K562 (cell line): ENCODE data around the gene SCFD2. TPM values are rescaled to one million over a fixed set of nuclear protein-coding genes. Genes with fewer than 3 reads are reported as not detected.

Source experiments
- ATAC-seq: fragments of 200-7000 bp; cut with Tn5 transposase; 3 replicates; pipeline ENCODE4 v1.9.1; 2020; ENCODE audit warnings: moderate library complexity
- BruUV-seq: library from RNA; stranded (reverse); fragments of 400-500 nt; replicated peaks from 2 replicates; lab custom pipeline; 2021; lab: Mats Ljungman, UMichigan
- CTCF ChIA-PET: fragments of 300-600 bp; formaldehyde crosslinking; extraction: SDS; loops from one replicate; lab custom pipeline; 2021; ENCODE audit warnings: low intra/inter-chr PET ratio; lab: Yijun Ruan, JAX
- POLR2A ChIA-PET: fragments of 300-600, 350-650 bp; sonication (Branson Sonifier 250); formaldehyde crosslinking; extraction: SDS; loops from one replicate; lab custom pipeline; 2021; ENCODE audit warnings: antibody characterized with exemption, inconsistent platforms; lab: Yijun Ruan, JAX
- DNase-seq, 4 experiments: peaks; one replicate each; pipeline versions ENCODE4 v3.0.0 to v3.0.0-alpha.2; 2011 to 2018; ENCODE audit warnings: low spot score in 3 of 4, mixed read lengths in 3 of 4; ENCODE audit errors: extremely low read depth in 1 of 4
- FAIRE-seq: peaks from 2 replicates; lab custom pipeline; 2011; peaks lifted over from hg19 to GRCh38; lab: Jason Lieb, UNC
- H2AFZ ChIP-seq: 2 replicates; pipeline ENCODE4 v1.6.0; 2011; ENCODE audit warnings: low read depth, low read length, control low read depth, inconsistent platforms
- H3K27ac ChIP-seq: fragments of 200-600 bp; 3 replicates; pipeline ENCODE4 v1.8.0; 2011; ENCODE audit warnings: low read depth, mild to moderate bottlenecking, control low read depth, inconsistent platforms, low read length, moderate library complexity, mixed read lengths; ENCODE audit errors: extremely low read depth
- H3K27me3 ChIP-seq, 2 experiments: fragments of 300-600 bp in 1 of 2; 2 replicates in 1 of 2; 3 replicates in 1 of 2; pipeline versions ENCODE4 v1.6.0 to v1.8.0; 2011; ENCODE audit warnings: inconsistent platforms in 2 of 2, low read length in 2 of 2, mild to moderate bottlenecking in 1 of 2, mixed read lengths in 1 of 2, moderate library complexity in 1 of 2; ENCODE audit not compliant: control insufficient read depth in 2 of 2, insufficient read depth in 2 of 2
- H3K36me3 ChIP-seq: fragments of 300-600 bp; 3 replicates; pipeline ENCODE4 v1.8.0; 2011; ENCODE audit warnings: mild to moderate bottlenecking, low read length, inconsistent platforms; ENCODE audit not compliant: control insufficient read depth, insufficient read depth
- H3K4me1 ChIP-seq, 2 experiments: fragments of 200-600 bp in 1 of 2; replicated peaks in 1 of 2; 2 replicates in 1 of 2; 3 replicates in 1 of 2; pipeline versions ENCODE4 v1.5.1 to v1.8.0; 2011; ENCODE audit warnings: inconsistent platforms in 2 of 2, low read length in 2 of 2, mild to moderate bottlenecking in 1 of 2, mixed read lengths in 1 of 2, moderate library complexity in 1 of 2; ENCODE audit not compliant: control insufficient read depth in 2 of 2, insufficient read depth in 2 of 2
- H3K4me2 ChIP-seq: 2 replicates; pipeline ENCODE4 v1.6.1; 2011; ENCODE audit warnings: low read length, control low read depth, inconsistent platforms, mixed read lengths; ENCODE audit not compliant: insufficient read depth
- H3K4me3 ChIP-seq: fragments of 200-600 bp; sonication (generic), shearing (Covaris generic); 2 replicates; pipeline ENCODE4 v1.5.1; 2016; ENCODE audit warnings: control low read depth, inconsistent platforms
- H3K79me2 ChIP-seq: fragments of 200-600 bp; 3 replicates; pipeline ENCODE4 v1.8.0; 2011; ENCODE audit warnings: low read length, inconsistent platforms; ENCODE audit not compliant: control insufficient read depth, insufficient read depth
- H3K9ac ChIP-seq, 2 experiments: 2 replicates each; pipeline versions ENCODE4 v1.6.0 to v1.6.1; 2011; ENCODE audit warnings: low read depth in 2 of 2, low read length in 2 of 2, control low read depth in 1 of 2, inconsistent platforms in 1 of 2, mild to moderate bottlenecking in 1 of 2, mixed read lengths in 1 of 2; ENCODE audit not compliant: insufficient read depth in 1 of 2
- H3K9me1 ChIP-seq: one replicate; pipeline ENCODE4 v1.6.0; 2011; ENCODE audit warnings: inconsistent platforms, mild to moderate bottlenecking, low read length, moderate library complexity; ENCODE audit not compliant: control insufficient read depth, insufficient read depth
- H3K9me3 ChIP-seq: replicated peaks from 2 replicates; pipeline ENCODE4 v1.5.1; 2011; ENCODE audit warnings: low read depth, low read length, inconsistent platforms; ENCODE audit not compliant: control insufficient read depth, insufficient read depth
- H4K20me1 ChIP-seq: replicated peaks from 2 replicates; pipeline ENCODE4 v1.6.1; 2011; ENCODE audit warnings: low read length, inconsistent platforms, mixed read lengths; ENCODE audit not compliant: control insufficient read depth, insufficient read depth
- ARID3B ChIP-seq: fragments of 250-450 bp; sonication (Bioruptor Pico); IDR thresholded peaks from 2 replicates; pipeline ENCODE4 v1.4.0; 2020; ENCODE audit warnings: borderline replicate concordance
- CREB1 ChIP-seq, 2 experiments: sonication (generic) in 1 of 2; formaldehyde crosslinking in 1 of 2; IDR thresholded peaks; 2 replicates each; pipeline versions ENCODE4 v1.6.1 to v1.8.0; 2012 to 2022; ENCODE audit warnings: inconsistent platforms in 1 of 2, mild to moderate bottlenecking in 1 of 2, missing genetic modification reagents in 1 of 2, moderate library complexity in 1 of 2
- E2F3 ChIP-seq: fragments of 250-450 bp; sonication (Bioruptor Pico); IDR thresholded peaks from 2 replicates; pipeline ENCODE4 v1.4.0; 2020; ENCODE audit warnings: mild to moderate bottlenecking
- EHMT2 ChIP-seq: fragments of 450-650 bp; IDR thresholded peaks from 2 replicates; pipeline ENCODE4 v1.6.1; 2018; ENCODE audit warnings: antibody characterized with exemption
- HNRNPL ChIP-seq: fragments of 200-400 bp; formaldehyde crosslinking; IDR thresholded peaks from 2 replicates; pipeline ENCODE4 v1.6.1; 2017; ENCODE audit warnings: low read depth, mild to moderate bottlenecking, low read length
- IRF2 ChIP-seq: sonication (generic); formaldehyde crosslinking; IDR thresholded peaks from 2 replicates; pipeline ENCODE4 v1.8.1; 2022; ENCODE audit warnings: mild to moderate bottlenecking, missing genetic modification reagents
- KLF13 ChIP-seq: fragments of 450-650 bp; IDR thresholded peaks from 2 replicates; pipeline ENCODE4 v1.6.1; 2016; ENCODE audit warnings: missing genetic modification characterization, low read depth, mild to moderate bottlenecking, missing compliant biosample characterization, moderate library complexity, borderline replicate concordance
- NCOA2 ChIP-seq, 2 experiments: fragments of 450-650 bp; IDR thresholded peaks; 2 replicates each; pipeline ENCODE4 v1.6.1; 2018; ENCODE audit warnings: mild to moderate bottlenecking in 2 of 2, moderate library complexity in 1 of 2; ENCODE audit not compliant: partially characterized antibody in 2 of 2
- NFYB ChIP-seq: IDR thresholded peaks from 2 replicates; pipeline ENCODE4 v1.6.1; 2011; ENCODE audit warnings: mild to moderate bottlenecking, moderate library complexity; ENCODE audit not compliant: insufficient read length; ENCODE audit errors: extremely low read depth
- PHTF2 ChIP-seq: fragments of 250-450 bp; sonication (Bioruptor Pico); IDR thresholded peaks from 2 replicates; pipeline ENCODE4 v1.5.0; 2021; ENCODE audit warnings: mild to moderate bottlenecking
- RHOXF2B ChIP-seq: fragments of 250-450 bp; sonication (Bioruptor Pico); conservative IDR thresholded peaks from 2 replicates; pipeline ENCODE4 v1.5.1; 2021
- SAFB ChIP-seq: fragments of 200-400 bp; formaldehyde crosslinking; IDR thresholded peaks from 2 replicates; pipeline ENCODE4 v1.6.1; 2017; ENCODE audit warnings: low read depth, low read length, borderline replicate concordance
- SP1 ChIP-seq: sonication (generic); formaldehyde crosslinking; IDR thresholded peaks from 2 replicates; pipeline ENCODE4 v1.8.1; 2022; ENCODE audit warnings: mild to moderate bottlenecking, missing genetic modification reagents
- ZFP36 ChIP-seq: fragments of 150-350 bp; IDR thresholded peaks from 2 replicates; pipeline ENCODE4 v1.6.1; 2018; ENCODE audit warnings: low read length, low read depth; ENCODE audit not compliant: partially characterized antibody
- ZFX ChIP-seq: sonication (generic); formaldehyde crosslinking; IDR thresholded peaks from 2 replicates; pipeline ENCODE4 v1.8.0; 2022; ENCODE audit warnings: mild to moderate bottlenecking, missing genetic modification reagents, moderate library complexity
- ZNF277 ChIP-seq: fragments of 250-450 bp; sonication (Bioruptor Pico); IDR thresholded peaks from 2 replicates; pipeline ENCODE4 v1.8.0; 2022; ENCODE audit warnings: inconsistent platforms, mild to moderate bottlenecking, moderate library complexity, borderline replicate concordance
- ZNF431 ChIP-seq: sonication (generic); formaldehyde crosslinking; IDR thresholded peaks from 2 replicates; pipeline ENCODE4 v1.8.0; 2022; ENCODE audit warnings: mild to moderate bottlenecking, missing genetic modification reagents
- ZNF764 ChIP-seq: fragments of 250-450 bp; sonication (Bioruptor Pico); IDR thresholded peaks from 2 replicates; pipeline ENCODE4 v1.4.0; 2020; ENCODE audit warnings: low read depth, mild to moderate bottlenecking, moderate library complexity
- WGBS: fragments of 100-300 bp; shearing (Covaris generic); methylation state at CpG from one replicate; pipeline ENCODE4 v1.1.6; 2016; ENCODE audit warnings: low coverage, mixed read lengths; ENCODE audit not compliant: insufficient coverage; ENCODE audit errors: missing lambda C conversion rate; 5-methylcytosine and 5-hydroxymethylcytosine counted together
- in situ Hi-C: fragments of 300-500 bp; cut with MboI; formaldehyde crosslinking; loops from 4 replicates; pipeline ENCODE4 v1.15.0; 2018; ENCODE audit warnings: inconsistent platforms, mixed read lengths
- intact Hi-C: fragments of 100-400 bp; cut with micrococcal nuclease; formaldehyde crosslinking; loops from 2 replicates; pipeline ENCODE4 v1.14.2; 2022
- polyA plus RNA-seq, 8 experiments: library from polyadenylated mRNA; depleted of rRNA in 4 of 8; stranded (reverse) in 5 of 8; unstranded in 3 of 8; fragments of >200 nt; fragmentation: Nextera tagmentation in 2 of 8; fragmentation: Illumina TruSeq in 1 of 8; extraction: Ambion mirVana in 2 of 8; extraction: Trizol in 1 of 8; gene quantifications; 2 replicates each; pipeline versions ENCODE4 v1.2.1 to v1.2.3, GENCODE V29; 2011 to 2014; ENCODE audit warnings: inconsistent platforms in 1 of 8, missing spikeins in 1 of 8
- total RNA-seq, 7 experiments: library from RNA; depleted of rRNA in 6 of 7; stranded (reverse); fragments of >200 nt in 6 of 7; fragmentation: Illumina TruSeq in 2 of 7; extraction: Trizol in 2 of 7; gene quantifications; 2 replicates each; pipeline versions ENCODE4 v1.2.1 to v1.2.3, GENCODE V29; 2011 to 2021; ENCODE audit warnings: low replicate concordance in 1 of 7

SCFD2 gene
- total and polyA plus RNA-seq, 9 of the 15 experiments (the other 6 are each of a cell fraction or from before 2014, with no cell fraction given): 5.7 to 30.3 (median 22.8) TPM

- Histone ChIP-seq H3K27me3 (no peaks in the 10 kb centered on the region), H3K27ac (no peak overlapping the region), H3K9me1 (no peaks in the 10 kb centered on the region), H3K79me2 (no peaks in the 10 kb centered on the region), H2AFZ (no peak overlapping the region), H3K4me1 (no peaks in the 10 kb centered on the region), H3K4me3 (no peak overlapping the region), H3K4me2 (no peak overlapping the region), H4K20me1 (no peaks in the 10 kb centered on the region), H3K9me3 (no peaks in the 10 kb centered on the region), H3K36me3 (no peaks in the 10 kb centered on the region), H3K9ac (no peak overlapping the region)
- ATAC-seq (no peak), FAIRE-seq (no peak), DNase-seq (no peak)
- intact Hi-C loops (no loop called here), in situ Hi-C loops (no loop called here)
- no TSS peak for BruUV-seq
- ChIA-PET POLR2A (no interaction called here), CTCF (no interaction called here)
- WGBS: 52% methylated on average over 4 of the region's 4 CpGs
- TF ChIP-seq KLF13 (tag) (no peak), EHMT2 (no peak), SAFB (no peak), E2F3 (CRISPR knock-in tag) (no peak), ZFX (no peak), RHOXF2B (CRISPR knock-in tag) (no peak), NCOA2 (IDR thresholded peaks at IDR 0.05; ENCODE audit: partially characterized antibody in 2 of 2) (no peak), CREB1 (IDR thresholded peaks at IDR 0.05) (no peak), CREB1 (CRISPR knock-in tag; IDR thresholded peaks at IDR 0.05) (no peak), SP1 (CRISPR knock-in tag) (no peak), HNRNPL (no peak), ZNF764 (CRISPR knock-in tag) (no peak), ARID3B (CRISPR knock-in tag) (no peak), PHTF2 (CRISPR knock-in tag) (no peak), ZNF431 (CRISPR knock-in tag) (no peak), ZNF277 (CRISPR knock-in tag) (no peak), IRF2 (CRISPR knock-in tag) (no peak), ZFP36 (no peak), NFYB (no peak)
Measured at GRCh38 chr4:52964561-52965101, 401.2 kb downstream of the SCFD2 start.
